ENCODE data around the gene MICAL3.

DNA sequence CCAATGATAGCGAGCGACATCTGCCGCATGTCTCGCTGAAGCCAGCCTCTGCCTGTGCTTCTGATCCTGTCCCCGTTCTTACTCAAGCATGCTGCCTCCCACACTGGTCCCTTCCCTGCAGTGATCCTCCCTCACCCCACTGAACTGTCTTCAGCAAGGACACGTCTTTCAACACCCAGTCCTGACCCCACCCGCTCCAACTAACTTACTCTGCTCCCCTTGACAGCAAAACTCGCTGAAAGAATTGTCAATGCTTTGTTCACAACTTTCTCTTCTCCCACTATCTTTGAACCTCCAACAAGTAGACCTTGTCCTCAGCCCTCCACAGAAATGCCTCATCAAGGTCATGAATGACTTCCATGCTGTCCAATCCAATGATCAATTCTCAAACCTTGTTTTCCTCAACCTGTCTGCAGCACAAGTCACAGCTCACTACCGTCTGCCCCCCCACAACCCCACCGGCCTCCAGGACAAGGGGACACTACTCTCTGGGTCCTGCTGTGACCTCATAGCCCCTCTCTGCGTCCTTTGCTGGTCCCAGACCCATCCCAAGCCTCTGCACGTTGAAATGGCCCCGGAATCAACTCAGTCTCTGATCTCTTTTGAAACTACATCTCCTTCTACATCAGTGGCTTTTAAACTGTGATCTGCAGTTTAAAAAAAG lies 108.0 kb downstream of the MICAL3 start:
- TF ChIP-seq, protein P1, sequence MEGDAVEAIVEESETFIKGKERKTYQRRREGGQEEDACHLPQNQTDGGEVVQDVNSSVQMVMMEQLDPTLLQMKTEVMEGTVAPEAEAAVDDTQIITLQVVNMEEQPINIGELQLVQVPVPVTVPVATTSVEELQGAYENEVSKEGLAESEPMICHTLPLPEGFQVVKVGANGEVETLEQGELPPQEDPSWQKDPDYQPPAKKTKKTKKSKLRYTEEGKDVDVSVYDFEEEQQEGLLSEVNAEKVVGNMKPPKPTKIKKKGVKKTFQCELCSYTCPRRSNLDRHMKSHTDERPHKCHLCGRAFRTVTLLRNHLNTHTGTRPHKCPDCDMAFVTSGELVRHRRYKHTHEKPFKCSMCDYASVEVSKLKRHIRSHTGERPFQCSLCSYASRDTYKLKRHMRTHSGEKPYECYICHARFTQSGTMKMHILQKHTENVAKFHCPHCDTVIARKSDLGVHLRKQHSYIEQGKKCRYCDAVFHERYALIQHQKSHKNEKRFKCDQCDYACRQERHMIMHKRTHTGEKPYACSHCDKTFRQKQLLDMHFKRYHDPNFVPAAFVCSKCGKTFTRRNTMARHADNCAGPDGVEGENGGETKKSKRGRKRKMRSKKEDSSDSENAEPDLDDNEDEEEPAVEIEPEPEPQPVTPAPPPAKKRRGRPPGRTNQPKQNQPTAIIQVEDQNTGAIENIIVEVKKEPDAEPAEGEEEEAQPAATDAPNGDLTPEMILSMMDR (conservative IDR thresholded peaks at IDR 0.05; ENCODE audit: low read depth, low read length) = no peak
- no peak for TF ChIP-seq EZH2 (IDR thresholded peaks at IDR 0.05; ENCODE audit: low read length, unreplicated experiment)
